Astrocyte of the spinal cord (primary cell): Measurements from ENCODE around the gene SELENOO.

Experiments
- DNase-seq: peaks from one replicate; pipeline ENCODE4 v3.0.0; 2011; ENCODE audit warnings: low read depth, low spot score
- H3K4me3 ChIP-seq: 2 replicates; pipeline ENCODE4 v1.5.1; 2011; ENCODE audit warnings: low read depth, mild to moderate bottlenecking, low read length, moderate library complexity
- CTCF ChIP-seq: IDR thresholded peaks from 2 replicates; pipeline ENCODE4 v1.5.1; 2012; ENCODE audit warnings: low read depth, mild to moderate bottlenecking, low read length, inconsistent platforms
- in situ Hi-C: cut with HindIII; loops from 2 replicates; pipeline ENCODE4 v1.10.0; 2017; ENCODE audit warnings: low sequenced_read_pairs

The SELENOO gene

GRCh38 chr22:50219800-50220602 lies 19.2 kb downstream of the SELENOO start:
- no peak for DNase-seq
- in situ Hi-C loops: no loop called here
- H3K4me3 ChIP-seq: no peak overlapping the region
- TF ChIP-seq CTCF: no peak

DNA sequence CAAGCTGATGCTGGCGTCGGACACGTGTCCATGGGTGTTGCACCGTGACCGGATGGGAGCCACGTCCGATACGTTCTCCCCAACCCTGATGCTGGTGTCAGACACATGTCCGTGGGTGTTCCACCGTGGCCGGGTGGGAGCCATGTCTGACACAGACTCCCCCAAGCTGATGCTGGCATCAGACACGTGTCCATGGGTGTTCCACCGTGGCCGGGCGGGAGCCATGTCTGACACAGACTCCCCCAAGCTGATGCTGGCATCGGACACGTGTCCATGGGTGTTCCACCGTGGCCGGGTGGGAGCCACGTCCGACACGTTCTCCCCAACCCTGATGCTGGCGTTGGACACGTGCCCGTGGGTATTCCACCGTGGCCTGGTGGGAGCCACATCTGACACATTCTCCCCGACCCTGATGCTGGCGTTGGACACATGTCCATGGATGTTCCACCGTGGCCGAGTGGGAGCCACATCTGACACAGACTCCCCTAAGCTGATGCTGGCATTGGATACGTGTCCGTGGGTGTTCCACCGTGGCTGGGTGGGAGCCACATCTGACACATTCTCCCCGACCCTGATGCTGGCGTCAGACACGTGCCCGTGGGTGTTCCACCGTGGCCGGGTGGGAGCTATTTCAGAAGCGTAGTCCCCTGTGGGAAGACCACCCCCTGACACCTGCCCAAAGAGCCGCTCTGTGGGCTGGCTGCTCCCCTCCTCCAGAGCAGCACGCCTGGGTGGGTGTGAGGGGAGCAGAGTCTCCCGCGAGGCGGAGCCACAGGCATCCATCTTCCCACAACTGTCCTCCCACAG lies 20.0 kb downstream of the SELENOO start:
- in situ Hi-C loops: no loop called here
- TF ChIP-seq CTCF: no peak
- DNase-seq: no peak
- no peak overlapping the region for H3K4me3 ChIP-seq

- no peak for DNase-seq
- peak; percentile 14 for TF ChIP-seq CTCF
- in situ Hi-C loops: no loop called here
These were observed 20.8 kb downstream of the SELENOO start for GRCh38 chr22:50221410-50222300.

DNA sequence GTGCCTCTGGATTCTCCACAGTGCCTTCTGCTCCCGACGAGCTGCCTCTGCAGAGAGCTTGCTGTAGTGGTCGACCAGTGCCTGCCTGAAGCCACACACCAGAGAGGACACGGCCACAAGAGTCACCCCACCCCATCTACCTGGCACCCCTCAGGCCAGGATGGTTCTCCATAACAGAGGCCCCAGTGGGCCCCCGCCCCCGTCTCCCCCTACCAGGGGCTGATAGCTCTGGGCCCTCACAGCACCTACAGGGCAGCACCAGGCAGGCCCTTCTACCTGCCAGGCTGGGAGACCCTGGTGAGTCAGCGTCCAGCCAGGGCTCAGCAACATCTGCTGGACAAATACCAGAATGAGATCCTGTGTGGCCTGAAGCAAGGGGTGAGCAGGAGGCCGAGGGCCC lies 21.7 kb downstream of the SELENOO start:
- in situ Hi-C loops: no loop called here
- TF ChIP-seq CTCF: no peak
- no peak for DNase-seq
- no peak overlapping the region for H3K4me3 ChIP-seq

More at GRCh38 chr22:50221410-50222300, 20.8 kb downstream of the SELENOO start:
- H3K4me3 ChIP-seq: no peak overlapping the region

DNA sequence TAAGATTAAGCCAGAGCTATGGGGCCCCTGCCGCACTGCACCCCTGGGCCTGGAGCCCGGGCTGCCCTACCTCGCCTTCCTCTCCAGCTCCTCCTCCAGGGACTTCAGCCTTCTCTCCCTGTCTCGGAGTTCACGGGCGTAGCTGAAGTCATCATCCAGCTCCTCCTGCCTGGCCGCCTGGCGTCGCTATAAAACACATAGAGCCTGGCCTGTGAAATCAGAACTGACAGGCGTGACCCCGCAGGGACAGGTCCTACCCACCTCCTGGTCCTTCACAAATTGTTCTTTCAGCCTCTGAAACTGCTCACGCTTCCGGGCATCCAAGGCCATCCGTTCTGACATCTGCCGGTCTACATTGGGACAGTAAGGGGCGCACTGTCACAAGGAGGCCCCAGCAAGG lies 23.3 kb downstream of the SELENOO start:
- TF ChIP-seq CTCF: no peak
- DNase-seq: no peak
- no peak overlapping the region for H3K4me3 ChIP-seq
- in situ Hi-C loops: no loop called here
